Middle frontal gyrus (tissue), 1 donor: ENCODE results near the gene CACNG5.

Experiments
- DNase-seq: peaks from one replicate; pipeline ENCODE4 v3.0.0-alpha.2; 2015; ENCODE audit warnings: low spot score; ENCODE audit errors: extremely low spot score

The CACNG5 gene, protein sequence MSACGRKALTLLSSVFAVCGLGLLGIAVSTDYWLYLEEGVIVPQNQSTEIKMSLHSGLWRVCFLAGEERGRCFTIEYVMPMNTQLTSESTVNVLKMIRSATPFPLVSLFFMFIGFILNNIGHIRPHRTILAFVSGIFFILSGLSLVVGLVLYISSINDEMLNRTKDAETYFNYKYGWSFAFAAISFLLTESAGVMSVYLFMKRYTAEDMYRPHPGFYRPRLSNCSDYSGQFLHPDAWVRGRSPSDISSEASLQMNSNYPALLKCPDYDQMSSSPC

DNA sequence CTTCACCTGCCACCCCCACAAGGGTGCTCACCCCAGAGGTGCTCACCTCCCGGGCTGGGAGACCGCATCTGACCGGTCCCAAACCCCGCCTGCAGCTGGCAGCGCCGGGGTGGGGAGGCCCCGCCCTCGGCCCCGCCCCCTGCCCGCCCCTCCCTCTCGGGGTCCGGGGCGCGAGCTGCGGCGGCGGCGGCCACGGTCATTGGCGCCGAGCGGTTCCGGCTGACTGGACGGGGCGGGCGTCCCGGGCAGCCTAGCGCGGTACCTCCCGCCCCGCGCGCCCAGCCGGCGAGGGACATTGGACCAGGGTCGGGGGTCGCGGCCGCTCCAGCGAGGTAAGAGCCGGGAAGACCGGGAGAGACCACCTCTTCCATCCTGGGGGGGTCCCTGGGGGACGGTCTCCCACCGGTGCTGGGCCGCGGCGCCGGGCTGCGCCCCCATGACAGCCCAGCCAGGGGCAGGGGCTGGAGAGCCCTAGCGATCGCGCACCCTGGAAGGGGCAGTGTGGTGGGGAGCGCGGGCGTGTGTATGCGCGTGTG is at the start of gene CACNG5:
Gene CACNG5, plus strand, starts transcription at position 199 of the 536 bp plus-strand sequence. CDS start 42,216 bp downstream, outside the sequence.
- DNase-seq, result no peak

DNA sequence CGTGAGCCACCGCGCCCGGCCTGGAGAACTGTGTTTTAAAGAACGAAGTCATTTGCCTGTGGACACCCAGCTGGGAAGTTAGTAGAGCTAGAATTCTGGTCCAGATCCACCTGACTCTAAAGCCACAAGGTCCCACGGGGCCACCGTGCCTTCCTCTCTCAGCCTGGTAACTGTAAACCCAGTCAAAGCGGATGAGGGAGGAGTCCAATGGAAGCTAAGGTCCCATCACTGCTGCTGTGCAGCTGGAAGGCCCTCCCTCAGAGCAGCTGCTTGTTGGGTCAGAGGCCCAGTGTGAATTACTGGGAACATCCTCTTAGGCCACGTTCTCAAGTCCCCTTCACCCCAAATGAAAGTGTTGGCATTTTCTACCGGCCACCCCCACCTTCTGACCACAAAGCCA is 48.8 kb upstream of the CACNG5 start:
- DNase-seq, result no peak

DNA sequence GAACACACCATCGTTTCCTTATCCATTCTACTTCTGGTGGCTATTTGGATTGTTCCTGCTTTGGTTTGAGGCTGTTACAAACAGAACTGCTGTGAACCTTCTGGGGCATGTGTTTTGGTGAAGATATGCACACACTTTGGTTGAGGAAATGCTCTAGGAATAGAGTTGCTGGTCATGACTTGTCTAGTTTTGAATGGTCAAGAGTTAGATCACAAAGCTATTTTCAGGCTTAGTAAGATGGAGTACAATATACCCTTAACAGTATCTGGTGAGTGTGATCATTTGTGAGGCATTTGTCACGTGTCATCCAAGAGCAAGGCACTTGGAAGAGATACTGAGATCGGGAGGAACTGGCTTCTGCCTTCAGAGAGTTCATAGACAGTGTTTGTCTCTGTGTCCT is 47.0 kb upstream of the CACNG5 start:
- DNase-seq, result no peak

- DNase-seq, result no peak
Measured at GRCh38 chr17:66789093-66789492, 45.8 kb upstream of the CACNG5 start.

DNA sequence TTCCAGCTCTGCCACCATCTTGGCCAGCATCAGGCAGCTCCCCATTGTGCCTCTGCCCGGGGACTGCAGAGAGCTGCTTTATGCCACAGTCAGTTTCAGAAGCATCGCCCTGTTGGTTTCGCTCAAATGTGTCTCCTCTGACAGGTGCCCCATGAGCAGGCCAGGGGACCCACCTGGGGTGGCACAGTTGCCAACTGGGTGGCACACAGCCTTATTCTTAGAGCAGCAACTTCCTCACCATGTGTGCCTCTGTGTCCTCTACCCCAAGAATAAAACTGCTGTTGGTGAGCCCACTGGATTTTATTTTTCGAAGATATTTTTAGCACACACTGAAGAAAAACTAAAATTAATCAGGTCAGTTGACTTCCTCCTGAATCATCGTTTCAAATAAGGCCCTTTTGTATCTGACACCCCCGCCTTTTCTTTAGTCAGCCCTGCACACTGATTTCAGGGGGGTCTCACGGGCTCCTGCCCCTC is 44.9 kb upstream of the CACNG5 start:
- no peak for DNase-seq

- DNase-seq, result no peak
Measured at GRCh38 chr17:66790501-66791061, 44.3 kb upstream of the CACNG5 start.

GRCh38 chr17:66791347-66791746 is 43.6 kb upstream of the CACNG5 start:
- no peak for DNase-seq

- no peak for DNase-seq
Measured at GRCh38 chr17:66793814-66794213, 41.1 kb upstream of the CACNG5 start.

GRCh38 chr17:66795486-66795885 is 39.4 kb upstream of the CACNG5 start:
- no peak for DNase-seq

DNA sequence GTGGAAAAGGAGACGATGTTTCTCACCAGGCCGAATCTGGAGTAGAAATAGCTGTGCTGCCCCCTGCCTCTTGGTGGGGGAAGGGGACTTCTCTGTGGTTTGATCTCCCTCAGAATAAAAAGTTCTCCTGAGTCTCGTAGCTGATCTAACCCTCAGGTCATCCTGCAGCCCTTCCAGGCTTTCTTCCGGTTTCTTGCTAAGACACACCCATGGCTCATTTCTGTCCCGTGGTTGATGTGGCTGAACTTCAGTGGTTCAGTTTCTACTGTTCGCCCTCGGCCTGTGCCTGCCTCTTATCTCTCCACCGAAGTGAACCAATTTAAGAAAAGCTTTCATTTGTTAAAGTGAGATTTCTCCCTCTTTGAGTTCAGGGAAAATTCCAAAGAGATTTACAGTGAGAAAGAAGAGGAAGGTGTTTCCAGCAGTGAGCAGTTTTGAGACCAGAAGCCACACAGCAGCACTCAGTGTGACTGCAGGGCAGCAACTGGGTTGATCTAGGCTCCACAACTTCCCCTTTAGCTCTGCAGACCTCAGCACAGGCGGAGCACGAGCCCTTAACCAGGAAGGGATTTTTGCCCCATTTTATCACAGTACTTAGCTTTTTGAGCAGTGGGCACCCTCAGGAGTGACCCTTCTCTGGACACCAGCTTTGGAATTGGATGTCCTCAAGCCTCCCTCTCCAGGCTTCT is 34.9 kb upstream of the CACNG5 start:
- DNase-seq, result no peak

GRCh38 chr17:66803474-66803951 is 31.4 kb upstream of the CACNG5 start:
- DNase-seq, result no peak

DNA sequence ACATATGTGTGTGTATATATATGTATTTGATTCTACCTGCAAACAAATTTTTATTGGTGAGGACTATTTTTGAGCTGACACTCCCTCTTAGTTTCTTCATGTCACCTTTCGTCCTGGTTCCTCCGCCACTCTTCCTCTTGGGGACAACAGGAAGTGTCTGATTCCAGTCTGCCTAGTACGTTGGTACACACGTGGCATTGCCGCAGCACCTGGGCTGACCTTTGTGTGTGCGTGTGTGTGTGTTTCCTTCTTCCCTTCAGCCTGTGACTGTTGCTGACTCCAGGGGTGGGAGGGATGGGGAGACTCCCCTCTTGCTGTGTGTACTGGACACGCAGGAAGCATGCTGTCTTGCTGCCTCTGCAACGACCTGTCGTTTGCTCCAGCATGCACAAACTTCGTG is 29.4 kb upstream of the CACNG5 start:
- no peak for DNase-seq

- no peak for DNase-seq
Measured at GRCh38 chr17:66807182-66807581, 27.7 kb upstream of the CACNG5 start.

GRCh38 chr17:66809408-66809807 is 25.5 kb upstream of the CACNG5 start:
- no peak for DNase-seq

- DNase-seq, result no peak
Measured at GRCh38 chr17:66810951-66811682, 23.8 kb upstream of the CACNG5 start.

- no peak for DNase-seq
Measured at GRCh38 chr17:66811683-66812054, 23.2 kb upstream of the CACNG5 start.

DNA sequence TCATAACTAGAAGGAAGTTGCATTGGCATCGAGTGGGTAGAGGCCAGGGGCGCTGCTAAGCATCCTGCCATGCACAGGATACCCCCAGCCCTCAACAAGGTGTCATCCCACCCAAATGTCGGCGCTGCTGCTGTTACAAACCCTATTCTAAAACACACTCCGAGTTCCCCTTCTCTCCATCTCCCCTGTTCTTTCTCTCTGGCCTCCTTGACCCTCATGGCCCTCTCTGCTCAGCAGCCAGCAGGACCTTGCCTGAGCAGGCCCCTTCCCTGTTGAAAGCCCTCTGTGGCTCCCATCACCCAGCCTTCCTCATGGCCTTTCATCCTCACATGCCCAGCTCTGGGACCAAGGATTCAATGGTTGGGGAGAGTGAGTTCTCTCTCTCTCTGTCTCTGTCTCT is 22.3 kb upstream of the CACNG5 start:
- no peak for DNase-seq

DNA sequence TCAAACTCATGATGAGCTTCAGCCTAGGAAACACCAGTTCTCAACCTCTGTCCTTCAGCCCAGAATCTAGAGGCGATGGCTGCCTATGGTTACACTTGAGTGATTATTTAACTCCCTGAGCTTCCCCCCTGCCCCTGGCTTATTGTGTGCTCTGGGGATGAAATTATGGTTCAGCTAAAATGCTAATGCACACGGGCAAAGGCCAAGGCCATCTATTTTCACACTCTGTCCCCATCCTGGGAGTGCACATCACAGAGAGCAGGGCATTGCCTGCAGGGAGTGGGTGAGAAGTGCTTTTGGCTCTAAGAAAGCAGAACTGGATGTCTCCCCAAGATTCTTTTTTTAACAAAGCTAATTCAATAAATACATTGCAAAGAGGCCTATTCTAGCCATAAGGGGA is 21.6 kb upstream of the CACNG5 start:
- DNase-seq, result no peak

GRCh38 chr17:66814026-66814425 is 20.9 kb upstream of the CACNG5 start:
- no peak for DNase-seq

- no peak for DNase-seq
Measured at GRCh38 chr17:66814570-66814969, 20.3 kb upstream of the CACNG5 start.

- DNase-seq, result no peak
Measured at GRCh38 chr17:66817750-66818149, 17.2 kb upstream of the CACNG5 start.

GRCh38 chr17:66819466-66819865 is 15.5 kb upstream of the CACNG5 start:
- no peak for DNase-seq
